Mesendoderm (in vitro differentiated cells): ENCODE measurements around the gene KLF7.
A peak's percentile ranks its signal among the peaks of the same experiment; 100 is the strongest.

Source experiments
- DNase-seq: peaks from one replicate; pipeline ENCODE4 v3.0.0; 2013
- H2AK5ac ChIP-seq: 2 replicates; pipeline ENCODE4 v1.6.1; 2013; ENCODE audit warnings: low read length, inconsistent platforms
- H2BK120ac ChIP-seq: 2 replicates; pipeline ENCODE4 v1.6.1; 2013; ENCODE audit warnings: low read depth, mild to moderate bottlenecking, low read length, moderate library complexity, mixed read lengths
- H2BK15ac ChIP-seq: replicated peaks from 2 replicates; pipeline ENCODE4 v1.6.1; 2013; ENCODE audit warnings: low read depth, mild to moderate bottlenecking, moderate library complexity
- H2BK5ac ChIP-seq: 2 replicates; pipeline ENCODE4 v1.6.1; 2013; ENCODE audit warnings: low read length, inconsistent platforms
- H3K18ac ChIP-seq: 2 replicates; pipeline ENCODE4 v1.6.1; 2013; ENCODE audit warnings: mild to moderate bottlenecking, low read length, mixed read lengths
- H3K23ac ChIP-seq: one replicate; pipeline ENCODE4 v1.6.1; 2013; ENCODE audit warnings: low read length
- H3K27ac ChIP-seq: 2 replicates; pipeline ENCODE4 v1.5.1; 2013; ENCODE audit warnings: low read depth, mild to moderate bottlenecking, inconsistent platforms, low read length, moderate library complexity
- H3K27me3 ChIP-seq: 2 replicates; pipeline ENCODE4 v1.6.1; 2013; ENCODE audit warnings: low read length, control low read depth, mild to moderate bottlenecking, inconsistent platforms; ENCODE audit not compliant: insufficient read depth, poor library complexity
- H3K36me3 ChIP-seq: 2 replicates; pipeline ENCODE4 v1.6.1; 2013; ENCODE audit warnings: low read length, inconsistent platforms; ENCODE audit not compliant: control insufficient read depth, insufficient read depth
- H3K4ac ChIP-seq: one replicate; pipeline ENCODE4 v1.6.1; 2013; ENCODE audit warnings: low read depth, mild to moderate bottlenecking, low read length, moderate library complexity
- H3K4me1 ChIP-seq: 2 replicates; pipeline ENCODE4 v1.6.1; 2013; ENCODE audit warnings: low read depth, low read length, inconsistent platforms; ENCODE audit not compliant: control insufficient read depth
- H3K4me2 ChIP-seq: 2 replicates; pipeline ENCODE4 v1.6.1; 2013; ENCODE audit warnings: low read length
- H3K4me3 ChIP-seq: 2 replicates; pipeline ENCODE4 v1.5.1; 2013; ENCODE audit warnings: mild to moderate bottlenecking, low read length
- H3K56ac ChIP-seq: one replicate; pipeline ENCODE4 v1.6.1; 2013; ENCODE audit warnings: low read length
- H3K79me1 ChIP-seq: 2 replicates; pipeline ENCODE4 v1.6.1; 2013; ENCODE audit warnings: low read length, inconsistent platforms
- H3K79me2 ChIP-seq: 2 replicates; pipeline ENCODE4 v1.6.1; 2013; ENCODE audit warnings: mild to moderate bottlenecking, low read length; ENCODE audit not compliant: control insufficient read depth, insufficient read depth
- H3K9ac ChIP-seq: 2 replicates; pipeline ENCODE4 v1.6.1; 2013; ENCODE audit warnings: low read length, inconsistent platforms
- H4K5ac ChIP-seq: one replicate; pipeline ENCODE4 v1.6.1; 2013; ENCODE audit warnings: low read length
- H4K8ac ChIP-seq: one replicate; pipeline ENCODE4 v1.6.1; 2013; ENCODE audit warnings: low read depth, mild to moderate bottlenecking, control low read depth, low read length, moderate library complexity
- WGBS: extraction: QIAGEN DNeasy Blood & Tissue Kit; methylation state at CpG from one replicate; pipeline ENCODE4 v1.1.7; 2013; ENCODE audit warnings: low lambda C conversion rate, missing lambda C conversion rate; ENCODE audit not compliant: insufficient coverage; ENCODE audit errors: extremely low coverage; 5-methylcytosine and 5-hydroxymethylcytosine counted together

Gene KLF7

DNA sequence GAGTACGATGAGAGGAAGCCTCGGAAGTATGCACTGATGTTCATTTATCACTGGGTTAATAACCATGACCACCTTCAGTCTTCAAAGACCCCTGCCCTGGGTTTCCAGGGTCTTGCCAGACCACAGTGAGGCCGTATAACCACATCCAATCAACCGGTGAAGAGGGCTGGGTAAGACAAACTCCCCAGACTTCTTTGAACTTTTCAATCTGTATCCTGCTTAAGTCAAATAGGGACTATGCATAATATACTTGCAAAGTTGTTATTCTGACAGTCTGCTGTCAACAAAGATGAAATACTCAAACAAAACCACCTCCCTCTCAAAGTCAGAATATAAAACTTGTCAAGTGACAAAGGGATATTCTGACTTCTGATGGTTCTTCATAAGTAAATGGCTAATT is 54.0 kb downstream of the KLF7 start:
- WGBS, result no CpG with 5 or more reads among the region's 4 CpGs
- Histone ChIP-seq H2BK120ac (no peak overlapping the region), H3K27me3 (no peaks in the 10 kb centered on the region), H3K4me3 (no peak overlapping the region), H2BK5ac (no peak overlapping the region), H3K27ac (no peak overlapping the region), H3K4me1 (peaks cover 4% of the 10 kb centered on the region), H3K79me1 (peaks cover 30% of the 10 kb centered on the region), H3K9ac (no peak overlapping the region), H3K18ac (peak overlapping the region; percentile 76), H2AK5ac (no peak overlapping the region), H2BK15ac (no peak overlapping the region), H4K5ac (no peak overlapping the region), H4K8ac (no peak overlapping the region), H3K23ac (no peak overlapping the region), H3K4ac (no peak overlapping the region), H3K79me2 (peaks cover 42% of the 10 kb centered on the region), H3K4me2 (no peak overlapping the region), H3K56ac (no peak overlapping the region), H3K36me3 (no peaks in the 10 kb centered on the region)
- DNase-seq, result no peak

- no peak overlapping the region for H3K27ac ChIP-seq
- peaks cover 31% of the 10 kb centered on the region for H3K79me1 ChIP-seq
- H3K9ac ChIP-seq, result no peak overlapping the region
- H2BK120ac ChIP-seq, result no peak overlapping the region
- WGBS, result no CpG with 5 or more reads among the region's 2 CpGs
- H3K4ac ChIP-seq, result no peak overlapping the region
- no peak overlapping the region for H2AK5ac ChIP-seq
- peaks cover 38% of the 10 kb centered on the region for H3K79me2 ChIP-seq
- no peak overlapping the region for H3K56ac ChIP-seq
- H3K27me3 ChIP-seq, result no peaks in the 10 kb centered on the region
- H3K4me3 ChIP-seq, result no peak overlapping the region
- H3K18ac ChIP-seq, result no peak overlapping the region
- H3K23ac ChIP-seq, result no peak overlapping the region
- no peak for DNase-seq
- H2BK5ac ChIP-seq, result no peak overlapping the region
- no peak overlapping the region for H4K5ac ChIP-seq
- no peak overlapping the region for H2BK15ac ChIP-seq
- H3K4me2 ChIP-seq, result no peak overlapping the region
- H3K4me1 ChIP-seq, result peaks cover 4% of the 10 kb centered on the region
- H4K8ac ChIP-seq, result no peak overlapping the region
- peaks cover 2% of the 10 kb centered on the region for H3K36me3 ChIP-seq
Observed at GRCh38 chr2:207110715-207111114, 55.0 kb downstream of the KLF7 start.

DNA sequence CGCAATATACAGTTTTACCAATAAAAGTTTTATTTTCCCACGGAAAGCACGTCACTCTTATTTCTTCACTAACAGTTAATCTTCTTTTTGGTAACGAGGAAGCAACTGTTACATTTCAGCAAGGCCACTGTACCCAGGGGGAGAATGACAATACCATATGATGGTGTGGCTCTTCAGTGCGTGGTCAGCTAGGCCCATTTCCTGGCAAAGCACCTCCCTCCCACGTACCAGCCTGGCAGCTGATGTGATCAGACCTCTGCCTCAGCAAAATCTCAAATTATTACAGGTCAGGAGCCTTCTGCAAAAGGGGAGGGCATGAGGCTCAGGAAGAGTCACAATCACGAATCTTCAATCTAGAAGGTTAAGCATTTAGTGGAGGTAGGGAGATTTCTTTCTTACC is 55.4 kb downstream of the KLF7 start:
- H3K4ac ChIP-seq, result no peak overlapping the region
- H3K9ac ChIP-seq, result no peak overlapping the region
- H3K79me1 ChIP-seq, result peaks cover 33% of the 10 kb centered on the region
- DNase-seq, result no peak
- no peak overlapping the region for H3K4me2 ChIP-seq
- no peak overlapping the region for H2BK15ac ChIP-seq
- no peak overlapping the region for H4K8ac ChIP-seq
- H3K18ac ChIP-seq, result no peak overlapping the region
- no peak overlapping the region for H3K27ac ChIP-seq
- H3K4me1 ChIP-seq, result peaks cover 4% of the 10 kb centered on the region
- H3K36me3 ChIP-seq, result peaks cover 5% of the 10 kb centered on the region
- H2BK5ac ChIP-seq, result no peak overlapping the region
- no peak overlapping the region for H3K56ac ChIP-seq
- no peak overlapping the region for H3K23ac ChIP-seq
- WGBS, result no CpG with 5 or more reads among the region's 7 CpGs
- no peaks in the 10 kb centered on the region for H3K27me3 ChIP-seq
- H2BK120ac ChIP-seq, result no peak overlapping the region
- no peak overlapping the region for H2AK5ac ChIP-seq
- no peak overlapping the region for H4K5ac ChIP-seq
- H3K79me2 ChIP-seq, result peaks cover 41% of the 10 kb centered on the region
- no peak overlapping the region for H3K4me3 ChIP-seq

DNA sequence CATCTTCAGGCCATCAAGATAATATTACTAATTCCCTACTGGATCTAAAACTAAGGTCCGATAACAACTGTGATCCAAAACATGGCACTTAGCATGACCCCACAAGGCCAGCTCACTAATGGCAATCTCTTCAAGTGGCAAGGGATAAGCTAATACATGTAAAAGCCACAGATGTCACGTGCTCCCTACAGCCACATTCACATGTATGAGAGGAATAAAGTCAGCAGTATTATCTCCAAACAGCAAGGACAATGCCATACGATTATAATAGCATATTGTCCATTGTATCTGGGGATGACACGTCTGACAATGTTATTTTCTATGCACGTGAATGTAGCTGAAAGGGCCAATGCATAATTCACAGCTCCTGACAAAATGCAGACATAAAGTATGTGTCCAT is 56.0 kb downstream of the KLF7 start:
- peaks cover 35% of the 10 kb centered on the region for H3K79me1 ChIP-seq
- no CpG with 5 or more reads among the region's 5 CpGs for WGBS

GRCh38 chr2:207108440-207108839 is 57.3 kb downstream of the KLF7 start:
- H3K27me3 ChIP-seq, result no peaks in the 10 kb centered on the region
- no peak overlapping the region for H2BK5ac ChIP-seq
- no peak overlapping the region for H4K8ac ChIP-seq
- no peak overlapping the region for H3K4ac ChIP-seq
- no peak overlapping the region for H4K5ac ChIP-seq
- no peak overlapping the region for H2AK5ac ChIP-seq
- H2BK15ac ChIP-seq, result no peak overlapping the region
- no peak overlapping the region for H3K27ac ChIP-seq
- peaks cover 4% of the 10 kb centered on the region for H3K4me1 ChIP-seq
- H3K79me2 ChIP-seq, result peaks cover 41% of the 10 kb centered on the region
- H2BK120ac ChIP-seq, result no peak overlapping the region
- H3K56ac ChIP-seq, result no peak overlapping the region
- no peak overlapping the region for H3K4me3 ChIP-seq
- no CpG with 5 or more reads among the region's 1 CpG for WGBS
- H3K18ac ChIP-seq, result no peak overlapping the region
- H3K9ac ChIP-seq, result no peak overlapping the region
- H3K36me3 ChIP-seq, result peaks cover 9% of the 10 kb centered on the region
- H3K79me1 ChIP-seq, result peaks cover 35% of the 10 kb centered on the region
- no peak overlapping the region for H3K4me2 ChIP-seq
- no peak overlapping the region for H3K23ac ChIP-seq
- DNase-seq, result no peak

More for the DNA sequence above, 56.0 kb downstream of the KLF7 start:
- H2BK5ac ChIP-seq, result no peak overlapping the region
- H4K5ac ChIP-seq, result no peak overlapping the region
- H3K27me3 ChIP-seq, result no peaks in the 10 kb centered on the region
- H2AK5ac ChIP-seq, result no peak overlapping the region
- no peak overlapping the region for H3K18ac ChIP-seq
- peaks cover 7% of the 10 kb centered on the region for H3K36me3 ChIP-seq
- H2BK15ac ChIP-seq, result no peak overlapping the region
- H2BK120ac ChIP-seq, result no peak overlapping the region
- peaks cover 41% of the 10 kb centered on the region for H3K79me2 ChIP-seq
- H4K8ac ChIP-seq, result no peak overlapping the region
- no peak overlapping the region for H3K56ac ChIP-seq
- H3K23ac ChIP-seq, result no peak overlapping the region
- H3K4me2 ChIP-seq, result no peak overlapping the region
- H3K4ac ChIP-seq, result no peak overlapping the region
- H3K4me1 ChIP-seq, result peaks cover 4% of the 10 kb centered on the region
- no peak overlapping the region for H3K9ac ChIP-seq
- H3K27ac ChIP-seq, result no peak overlapping the region
- H3K4me3 ChIP-seq, result no peak overlapping the region
- DNase-seq, result no peak

GRCh38 chr2:207107551-207107950 is 58.2 kb downstream of the KLF7 start:
- H3K27ac ChIP-seq, result no peak overlapping the region
- H2AK5ac ChIP-seq, result no peak overlapping the region
- no peak overlapping the region for H3K18ac ChIP-seq
- H3K23ac ChIP-seq, result no peak overlapping the region
- no peak overlapping the region for H2BK15ac ChIP-seq
- H3K4me1 ChIP-seq, result peaks cover 2% of the 10 kb centered on the region
- H3K4me2 ChIP-seq, result no peak overlapping the region
- no CpG with 5 or more reads among the region's 12 CpGs for WGBS
- H4K8ac ChIP-seq, result no peak overlapping the region
- peak overlapping the region; percentile 11 for H3K56ac ChIP-seq
- no peak overlapping the region for H3K4ac ChIP-seq
- H4K5ac ChIP-seq, result no peak overlapping the region
- H3K79me2 ChIP-seq, result peaks cover 40% of the 10 kb centered on the region
- H3K79me1 ChIP-seq, result peaks cover 35% of the 10 kb centered on the region
- H2BK120ac ChIP-seq, result no peak overlapping the region
- no peaks in the 10 kb centered on the region for H3K27me3 ChIP-seq
- H3K36me3 ChIP-seq, result peaks cover 9% of the 10 kb centered on the region
- no peak overlapping the region for H2BK5ac ChIP-seq
- no peak overlapping the region for H3K9ac ChIP-seq
- H3K4me3 ChIP-seq, result no peak overlapping the region
- DNase-seq, result no peak
